SIG-M5 treated with dmso at 0.1 percent for 504 hours (cell line): ENCODE results near the gene WDR33.

Experiments
- DNase-seq: peaks from one replicate; lab custom pipeline; 2025; ENCODE audit not compliant: unreplicated experiment; lab: John Stamatoyannopoulos, UW

The WDR33 gene

GRCh38 chr2:127698553-127699355 lies 112.2 kb downstream of the WDR33 start:
- no peak for DNase-seq

- no peak for DNase-seq
Observed at GRCh38 chr2:127697482-127698180, 113.3 kb downstream of the WDR33 start.

GRCh38 chr2:127695491-127696472 lies 115.2 kb downstream of the WDR33 start:
- DNase-seq: no peak

GRCh38 chr2:127694986-127695385 lies 116.0 kb downstream of the WDR33 start:
- no peak for DNase-seq

- no peak for DNase-seq
Observed at GRCh38 chr2:127690696-127691095, 120.3 kb downstream of the WDR33 start.

- no peak for DNase-seq
Observed at GRCh38 chr2:127688405-127688804, 122.6 kb downstream of the WDR33 start.

GRCh38 chr2:127685410-127686080 lies 125.4 kb downstream of the WDR33 start:
- no peak for DNase-seq

- no peak for DNase-seq
Observed at GRCh38 chr2:127683757-127684156, 127.2 kb downstream of the WDR33 start.

- DNase-seq: no peak
Observed at GRCh38 chr2:127683056-127683455, 127.9 kb downstream of the WDR33 start.

GRCh38 chr2:127681976-127682857 lies 128.8 kb downstream of the WDR33 start:
- DNase-seq: no peak

GRCh38 chr2:127681288-127681804 lies 129.6 kb downstream of the WDR33 start:
- no peak for DNase-seq

- no peak for DNase-seq
Observed at GRCh38 chr2:127680706-127681287, 130.2 kb downstream of the WDR33 start.

GRCh38 chr2:127679680-127680361 lies 131.2 kb downstream of the WDR33 start:
- DNase-seq: no peak

GRCh38 chr2:127678991-127679390 lies 132.0 kb downstream of the WDR33 start:
- DNase-seq: no peak

GRCh38 chr2:127678531-127678930 lies 132.4 kb downstream of the WDR33 start:
- DNase-seq: no peak

- no peak for DNase-seq
Observed at GRCh38 chr2:127676906-127677305, 134.1 kb downstream of the WDR33 start.

GRCh38 chr2:127675331-127676261 lies 135.4 kb downstream of the WDR33 start, which contains the start of gene LIMS2:
Gene LIMS2, minus strand, starts transcription at chr2:127675530. Its CDS starts 506 bp downstream, at chr2:127675024.
- no peak for DNase-seq
